ENCODE measurements around the gene GET4.

- no peak for TF ChIP-seq CTCF (IDR thresholded peaks at IDR 0.05 in 4 of 5, conservative IDR thresholded peaks at IDR 0.05 in 1 of 5)
- TF ChIP-seq POLR2A (IDR thresholded peaks at IDR 0.05), result no peak
Observed at GRCh38 chr7:938546-939185, 62.3 kb downstream of the GET4 start.
